Measurements from ENCODE around the gene KXD1.
A peak's percentile ranks its signal among the peaks of the same experiment; 100 is the strongest.
"Not testable (repeated sequence)": the region's sequence is repeated elsewhere in the genome, so short reads cannot be mapped to it uniquely, and the experiment has no call there.

KXD1 gene

GRCh38 chr19:18557411-18558201, at the start of gene KXD1:
Gene KXD1 (plus strand): TSS chr19:18557870. CDS start chr19:18562057, 4,187 bp downstream.
- peak; percentile 98 to 99 (median 99) for DNase-seq

GRCh38 chr19:18508585-18508984, 49.1 kb upstream of the KXD1 start:
- DNase-seq, result no peak

GRCh38 chr19:18510216-18510615, 47.5 kb upstream of the KXD1 start:
- DNase-seq, result no peak

- no peak for DNase-seq
These were observed 43.8 kb upstream of the KXD1 start for GRCh38 chr19:18513868-18514267.

GRCh38 chr19:18514800-18515682, 42.6 kb upstream of the KXD1 start:
- DNase-seq, result peak; percentile 78 to 85 (median 79)

- DNase-seq, result no peak
These were observed 41.7 kb upstream of the KXD1 start for GRCh38 chr19:18515959-18516358.

- DNase-seq, result peak in 2 of 3 donors; percentile 30 to 48
These were observed 40.1 kb upstream of the KXD1 start for GRCh38 chr19:18517606-18518005.

GRCh38 chr19:18518639-18519038, 39.0 kb upstream of the KXD1 start:
- no peak for DNase-seq

- DNase-seq, result peak; percentile 56 to 67 (median 66)
These were observed 37.5 kb upstream of the KXD1 start for GRCh38 chr19:18519962-18520847.

- DNase-seq, result peak; percentile 66 to 71 (median 67)
These were observed 36.6 kb upstream of the KXD1 start for GRCh38 chr19:18520848-18521691.

GRCh38 chr19:18521692-18522123, 36.0 kb upstream of the KXD1 start, which contains the start of gene ELL:
Gene ELL (minus strand): TSS chr19:18522070. CDS start chr19:18522055, 15 bp downstream.
- DNase-seq, result peak in 1 of 3 donors; percentile 32

- peak; percentile 100 for DNase-seq
These were observed 35.4 kb upstream of the KXD1 start for GRCh38 chr19:18522124-18522861.

GRCh38 chr19:18522862-18523440, 34.7 kb upstream of the KXD1 start:
- DNase-seq, result not testable (repeated sequence)

- no peak for DNase-seq
These were observed 33.8 kb upstream of the KXD1 start for GRCh38 chr19:18523841-18524240.

GRCh38 chr19:18526316-18526715, 31.4 kb upstream of the KXD1 start:
- no peak for DNase-seq

GRCh38 chr19:18529782-18530181, 27.9 kb upstream of the KXD1 start:
- no peak for DNase-seq

GRCh38 chr19:18531485-18531884, 26.2 kb upstream of the KXD1 start:
- no peak for DNase-seq

- DNase-seq, result no peak
These were observed 25.3 kb upstream of the KXD1 start for GRCh38 chr19:18532168-18532890.

- no peak for DNase-seq
These were observed 24.6 kb upstream of the KXD1 start for GRCh38 chr19:18533058-18533457.

- no peak for DNase-seq
These were observed 21.2 kb upstream of the KXD1 start for GRCh38 chr19:18536475-18536874.

All from suppressor macrophage treated with lipopolysaccharide for 1 hour (primary cell).